Tibial nerve (tissue), 4 donors: ENCODE data around the gene POU6F2.

Experiments
- CTCF ChIP-seq, 5 experiments: fragments of 200-600 bp in 3 of 5; fragments of 450-650 bp in 2 of 5; sonication (generic) in 3 of 5; IDR thresholded peaks; one replicate each; pipeline ENCODE4 v1.5.1; 2016 to 2019; ENCODE audit warnings: antibody characterized with exemption in 5 of 5, mild to moderate bottlenecking in 3 of 5, moderate library complexity in 2 of 5
- EP300 ChIP-seq, 2 donors: sonication (generic); formaldehyde crosslinking; IDR thresholded peaks; one replicate each; pipeline ENCODE4 v1.6.1; 2017; ENCODE audit warnings: antibody characterized with exemption in 2 of 2, mild to moderate bottlenecking in 1 of 2
- POLR2A ChIP-seq, 2 donors: fragments of 450-650 bp; IDR thresholded peaks; one replicate each; pipeline ENCODE4 v1.6.1; 2017; ENCODE audit warnings: antibody characterized with exemption in 2 of 2, mild to moderate bottlenecking in 2 of 2, moderate library complexity in 2 of 2

GRCh38 chr7:39083781-39084180 lies 106.1 kb downstream of the POU6F2 start:
- TF ChIP-seq CTCF (IDR thresholded peaks at IDR 0.05) (no peak), POLR2A (IDR thresholded peaks at IDR 0.05) (no peak), EP300 (IDR thresholded peaks at IDR 0.05) (no peak)
